Mesenteric fat pad (tissue), 1 donor: ENCODE data around the gene TEX19. TPM values are rescaled to one million over a fixed set of nuclear protein-coding genes. Genes with fewer than 3 reads are reported as not detected.
"Not testable (repeated sequence)": the region's sequence is repeated elsewhere in the genome, so short reads cannot be mapped to it uniquely, and the experiment has no call there.

Experiments
- DNase-seq: peaks from one replicate; pipeline ENCODE4 v3.0.0-alpha.2; 2020; ENCODE audit warnings: low spot score
- total RNA-seq: library from RNA; stranded (reverse); fragmentation: NEBNext Ultra II Directional; extraction: Animal tissue kit (Norgen Biotek cat#: 25700); gene quantifications from one replicate; pipeline ENCODE4 v1.2.1, GENCODE V29; 2021
- donor health status: DM: yes; HTN: yes; CAD: no.

The TEX19 gene
- total RNA-seq, 1 donor from 2014 or later = not detected

DNA sequence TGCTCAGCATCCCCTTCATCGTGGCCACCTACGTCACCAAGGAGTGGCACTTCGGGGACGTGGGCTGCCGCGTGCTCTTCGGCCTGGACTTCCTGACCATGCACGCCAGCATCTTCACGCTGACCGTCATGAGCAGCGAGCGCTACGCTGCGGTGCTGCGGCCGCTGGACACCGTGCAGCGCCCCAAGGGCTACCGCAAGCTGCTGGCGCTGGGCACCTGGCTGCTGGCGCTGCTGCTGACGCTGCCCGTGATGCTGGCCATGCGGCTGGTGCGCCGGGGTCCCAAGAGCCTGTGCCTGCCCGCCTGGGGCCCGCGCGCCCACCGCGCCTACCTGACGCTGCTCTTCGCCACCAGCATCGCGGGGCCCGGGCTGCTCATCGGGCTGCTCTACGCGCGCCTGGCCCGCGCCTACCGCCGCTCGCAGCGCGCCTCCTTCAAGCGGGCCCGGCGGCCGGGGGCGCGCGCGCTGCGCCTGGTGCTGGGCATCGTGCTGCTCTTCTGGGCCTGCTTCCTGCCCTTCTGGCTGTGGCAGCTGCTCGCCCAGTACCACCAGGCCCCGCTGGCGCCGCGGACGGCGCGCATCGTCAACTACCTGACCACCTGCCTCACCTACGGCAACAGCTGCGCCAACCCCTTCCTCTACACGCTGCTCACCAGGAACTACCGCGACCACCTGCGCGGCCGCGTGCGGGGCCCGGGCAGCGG lies 15.7 kb downstream of the TEX19 start:
- no peak for DNase-seq

- DNase-seq = no peak
Observed at GRCh38 chr17:82375359-82376041, 16.5 kb downstream of the TEX19 start.

DNA sequence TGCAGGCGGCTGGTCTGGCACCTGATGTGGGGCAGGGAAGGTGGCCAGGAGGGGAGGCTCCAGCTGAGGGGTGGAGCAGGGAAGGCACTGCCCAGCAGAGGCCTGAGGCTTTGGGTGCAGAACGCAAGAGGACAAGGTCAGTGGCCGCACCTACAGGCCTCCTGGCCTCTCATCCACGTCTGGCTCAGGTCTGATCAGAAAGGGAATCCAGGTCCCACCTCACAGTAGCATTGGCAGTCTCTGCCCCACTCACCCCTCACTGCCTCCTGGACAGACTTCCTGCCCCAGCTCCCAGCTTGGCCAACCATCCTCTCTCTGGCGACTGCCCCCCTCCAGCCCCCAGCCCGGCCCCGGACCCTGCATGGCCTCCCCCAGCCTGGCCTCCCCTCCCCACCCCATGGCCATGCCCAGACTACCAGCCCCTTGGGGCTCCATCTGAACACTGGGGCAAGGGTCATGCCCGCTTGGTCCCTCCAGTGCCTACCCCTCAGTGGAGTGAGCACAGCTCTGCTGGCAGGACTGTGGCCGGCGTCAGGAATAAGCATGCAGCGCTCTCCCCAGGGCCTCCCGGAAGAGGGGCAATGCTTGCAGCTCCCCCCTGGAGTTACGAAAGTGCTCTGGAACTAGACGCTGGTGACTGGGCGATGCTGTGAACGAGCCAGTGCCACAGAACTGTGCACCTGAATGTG lies 17.1 kb downstream of the TEX19 start:
- DNase-seq = no peak

- not testable (repeated sequence) for DNase-seq
Observed at GRCh38 chr17:82377294-82377693, 18.2 kb downstream of the TEX19 start.

GRCh38 chr17:82377924-82378740 lies 19.1 kb downstream of the TEX19 start:
- no peak for DNase-seq

- no peak for DNase-seq
Observed at GRCh38 chr17:82378741-82379021, 19.6 kb downstream of the TEX19 start.

DNA sequence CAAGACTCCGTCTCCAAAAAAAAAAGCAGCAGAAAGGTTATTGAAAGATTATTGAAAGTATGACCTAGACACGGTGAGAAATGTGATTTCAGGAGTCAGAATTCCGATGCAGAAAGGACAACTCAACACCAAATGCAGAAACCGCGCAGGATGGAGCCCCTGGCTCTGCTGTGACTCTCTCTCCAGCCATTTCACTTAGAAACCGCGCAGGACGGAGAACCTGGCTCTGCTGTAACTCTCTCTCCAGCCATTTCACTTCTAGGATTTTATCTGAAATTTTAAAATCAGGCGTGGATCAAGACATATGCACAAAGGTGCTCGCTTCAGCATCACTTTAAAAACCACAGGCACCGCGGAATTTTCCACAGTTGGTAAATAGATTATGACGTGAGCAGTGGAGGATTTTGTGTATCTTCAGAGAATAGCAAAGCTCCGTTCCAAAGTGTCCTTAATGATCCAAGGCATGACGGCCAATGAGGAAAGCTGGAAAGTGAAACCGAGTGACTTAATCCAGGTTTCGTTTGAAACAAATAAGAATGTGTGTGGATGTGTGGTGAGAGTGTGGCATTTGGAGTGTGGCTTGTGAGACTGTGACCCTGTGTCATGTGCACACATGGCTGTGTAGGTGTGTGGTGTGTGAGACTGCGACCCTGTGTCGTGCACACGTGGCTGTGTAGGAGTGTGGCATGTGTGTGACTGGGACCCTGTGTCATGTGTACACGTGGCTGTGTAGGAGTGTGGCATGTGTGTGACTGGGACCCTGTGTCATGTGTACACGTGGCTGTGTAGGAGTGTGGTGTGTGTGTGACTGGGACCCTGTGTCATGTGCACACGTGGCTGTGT lies 22.0 kb downstream of the TEX19 start:
- DNase-seq = no peak

- DNase-seq = not testable (repeated sequence)
Observed at GRCh38 chr17:82381703-82382009, 22.6 kb downstream of the TEX19 start.

GRCh38 chr17:82382220-82382932 lies 23.3 kb downstream of the TEX19 start:
- DNase-seq = not testable (repeated sequence)

- DNase-seq = no peak
Observed at GRCh38 chr17:82382933-82383255, 23.8 kb downstream of the TEX19 start.

GRCh38 chr17:82383411-82383810 lies 24.4 kb downstream of the TEX19 start:
- DNase-seq = no peak

DNA sequence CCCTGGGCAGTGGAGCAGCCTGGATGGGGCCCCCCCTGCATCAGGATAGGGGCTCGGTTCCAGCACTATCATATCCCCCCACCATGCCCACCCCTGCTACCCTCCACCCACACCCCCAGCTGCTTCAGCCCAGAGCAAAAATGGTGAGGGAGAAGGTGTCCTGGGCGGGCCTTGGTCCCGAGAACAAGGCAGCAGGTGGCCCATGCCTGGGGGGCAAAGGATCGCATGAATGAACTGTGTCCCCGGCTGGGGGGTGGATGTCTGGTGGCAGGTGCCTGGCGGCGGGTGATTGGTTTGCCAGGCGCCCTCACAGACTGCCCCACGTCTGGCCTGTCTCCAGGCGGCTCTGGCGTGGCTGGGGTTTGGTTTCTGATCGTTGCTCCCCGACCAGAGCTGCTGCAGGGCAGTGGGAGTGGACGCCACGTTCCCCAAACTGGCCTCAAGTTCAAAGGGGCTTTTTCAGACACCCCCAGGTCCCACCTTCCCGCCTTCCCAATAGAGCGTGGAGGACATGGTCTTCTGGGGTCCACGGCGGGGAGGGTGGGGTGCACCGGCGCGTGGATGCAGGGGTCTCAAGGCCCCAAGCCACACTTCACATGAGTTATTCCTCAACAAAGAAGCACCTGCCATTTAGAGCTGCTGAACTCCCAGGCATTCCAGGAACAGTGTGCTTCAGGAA lies 25.1 kb downstream of the TEX19 start:
- DNase-seq = no peak

- no peak for DNase-seq
Observed at GRCh38 chr17:82384730-82385481, 25.9 kb downstream of the TEX19 start.

- DNase-seq = no peak
Observed at GRCh38 chr17:82385559-82386254, 26.7 kb downstream of the TEX19 start.

DNA sequence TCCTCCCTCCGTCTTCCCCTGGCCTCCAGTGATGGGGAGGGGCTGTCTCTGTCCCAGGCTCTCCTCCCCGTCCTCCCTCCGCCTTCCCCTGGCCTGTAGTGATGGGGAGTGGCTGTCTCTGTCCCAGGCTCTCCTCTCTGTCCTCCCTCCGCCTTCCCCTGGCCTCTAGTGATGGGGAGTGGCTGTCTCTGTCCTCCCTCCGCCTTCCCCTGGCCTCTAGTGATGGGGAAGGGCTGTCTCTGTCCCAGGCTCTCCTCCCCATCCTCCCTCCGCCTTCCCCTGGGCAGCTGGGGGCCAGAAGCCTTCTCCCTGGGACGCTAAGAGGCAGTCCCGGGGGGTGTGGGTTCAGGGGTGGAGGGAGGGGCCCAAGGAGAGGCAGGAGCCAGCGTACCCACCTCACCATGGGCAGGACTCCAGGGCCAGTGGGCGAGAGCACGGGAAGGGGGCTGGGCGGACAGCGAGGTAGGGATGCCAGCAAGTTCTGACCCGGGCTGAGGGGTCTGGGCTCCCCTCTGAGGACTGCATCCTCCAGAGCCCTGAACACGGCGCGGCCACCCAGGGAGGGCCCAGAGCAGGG lies 27.3 kb downstream of the TEX19 start:
- DNase-seq = no peak

DNA sequence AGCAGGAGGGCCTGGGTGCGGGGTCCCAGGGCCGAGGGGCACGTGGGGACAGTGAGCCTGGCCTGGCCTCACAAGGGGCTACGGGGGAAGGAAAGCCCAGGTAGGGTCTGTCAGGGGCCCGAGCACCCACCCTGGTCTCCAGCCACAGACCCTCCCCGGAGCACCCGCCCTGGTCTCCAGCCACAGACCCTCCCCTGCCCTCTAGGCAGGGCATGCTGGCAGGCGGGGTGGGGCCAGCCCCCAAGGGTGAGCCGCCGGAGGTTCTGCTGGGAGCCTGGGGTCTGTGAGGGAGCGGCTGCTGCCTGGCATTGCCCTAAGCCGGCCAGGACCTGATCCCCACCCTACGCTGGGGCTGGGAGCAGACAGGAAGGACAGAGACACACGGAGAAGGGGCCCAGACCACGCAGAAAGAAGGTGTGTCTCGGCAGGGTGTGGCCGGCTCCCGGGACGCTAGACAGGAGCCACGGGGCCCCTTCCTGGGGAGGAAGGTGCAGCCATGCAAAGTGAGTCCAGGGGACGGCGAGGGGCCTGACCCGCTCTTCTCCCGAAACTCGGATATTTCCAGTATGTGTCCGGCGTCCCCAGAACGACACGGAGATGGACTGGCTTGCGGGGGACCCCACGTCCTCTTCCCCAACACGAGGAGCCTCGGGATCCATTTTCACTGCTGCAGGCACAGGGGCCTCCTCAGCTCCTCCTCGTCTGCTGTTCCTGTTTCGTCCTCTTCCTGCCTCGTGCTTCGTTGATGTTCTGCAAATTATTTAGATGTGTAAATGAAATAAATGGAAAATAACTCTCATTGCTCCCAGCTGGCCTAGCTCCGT lies 28.0 kb downstream of the TEX19 start:
- no peak for DNase-seq

- DNase-seq = no peak
Observed at GRCh38 chr17:82387705-82388106, 28.7 kb downstream of the TEX19 start.
